ENCODE data around the gene NALCN. TPM values are rescaled to one million over a fixed set of nuclear protein-coding genes. Genes with fewer than 3 reads are reported as not detected.

The NALCN gene
- total RNA-seq, 6 experiments from 2014 or later: 0.09 to 0.81 (median 0.25) TPM

- no peak overlapping the region for H3K27ac ChIP-seq
Observed at GRCh38 chr13:101454767-101455166, 38.5 kb upstream of the NALCN start.

GRCh38 chr13:101453784-101454201 lies 37.5 kb upstream of the NALCN start:
- no peaks in the 10 kb centered on the region for H3K9me3 ChIP-seq
- peaks cover 0 to 4% of the 10 kb centered on the region in 2 donors for H3K27me3 ChIP-seq
- TF ChIP-seq POLR2A (IDR thresholded peaks at IDR 0.05): no peak
- TF ChIP-seq CTCF (IDR thresholded peaks at IDR 0.05): peak in 3 of 4 donors; percentile 26 to 33 (median 31)
- ATAC-seq (peak; percentile 59 to 79 (median 74)), DNase-seq (peak in 1 of 3 donors; percentile 22)
- H3K36me3 ChIP-seq: no peaks in the 10 kb centered on the region
- no peak overlapping the region for H3K27ac ChIP-seq
- H3K4me3 ChIP-seq: peak overlapping the region; percentile 32 to 42 (median 33)
- intact Hi-C loops (cut with DNase I): no loop called here
- 14% methylated on average over 6 of the region's 41 CpGs for WGBS (ENCODE audit: insufficient coverage, low coverage, low lambda C conversion rate, missing lambda C conversion rate)
- H3K4me1 ChIP-seq: peaks cover 0 to 4% (median 0%) of the 10 kb centered on the region in 4 donors

More at GRCh38 chr13:101454767-101455166, 38.5 kb upstream of the NALCN start:
- intact Hi-C loops (cut with DNase I): no loop called here
- TF ChIP-seq CTCF (IDR thresholded peaks at IDR 0.05): no peak
- TF ChIP-seq POLR2A (IDR thresholded peaks at IDR 0.05): no peak
- H3K9me3 ChIP-seq: no peaks in the 10 kb centered on the region
- H3K4me1 ChIP-seq: peaks cover 0 to 4% (median 0%) of the 10 kb centered on the region in 4 donors
- 57% methylated on average over 2 of the region's 2 CpGs for WGBS (ENCODE audit: insufficient coverage, low coverage, low lambda C conversion rate, missing lambda C conversion rate)
- no peak for ATAC-seq
- DNase-seq: no peak
- no peaks in the 10 kb centered on the region for H3K36me3 ChIP-seq
- no peak overlapping the region for H3K4me3 ChIP-seq
- peaks cover 0 to 4% of the 10 kb centered on the region in 2 donors for H3K27me3 ChIP-seq

- DNase-seq (no peak), ATAC-seq (peak; percentile 34 to 52 (median 42))
- Histone ChIP-seq H3K4me1 (peaks cover 0 to 4% (median 0%) of the 10 kb centered on the region in 4 donors), H3K27me3 (peaks cover 0 to 4% of the 10 kb centered on the region in 2 donors), H3K27ac (no peak within 1 kb of the TSS), H3K9me3 (no peaks in the 10 kb centered on the region), H3K36me3 (no peaks in the 10 kb centered on the region), H3K4me3 (peak within 1 kb of the TSS; percentile 32 to 42 (median 33))
- TF ChIP-seq POLR2A (IDR thresholded peaks at IDR 0.05) (no peak), CTCF (IDR thresholded peaks at IDR 0.05) (no peak)
- 62% methylated on average over 13 of the region's 18 CpGs for WGBS (ENCODE audit: insufficient coverage, low coverage, low lambda C conversion rate, missing lambda C conversion rate)
- intact Hi-C loops (cut with DNase I): no loop called here
Observed at GRCh38 chr13:101452519-101453485, 36.5 kb upstream of the NALCN start, which contains the start of gene ITGBL1. ITGBL1 (plus strand) TSS chr13:101452675; CDS start chr13:101452834, 159 bp downstream.

GRCh38 chr13:101451641-101452040 lies 35.3 kb upstream of the NALCN start:
- TF ChIP-seq CTCF (IDR thresholded peaks at IDR 0.05): no peak
- no peak for TF ChIP-seq POLR2A (IDR thresholded peaks at IDR 0.05)

More at GRCh38 chr13:101451641-101452040, 35.3 kb upstream of the NALCN start:
- no peak for DNase-seq
- Histone ChIP-seq H3K27ac (no peak overlapping the region), H3K4me3 (no peak overlapping the region), H3K27me3 (peaks cover 0 to 4% of the 10 kb centered on the region in 2 donors), H3K4me1 (peaks cover 0 to 4% (median 0%) of the 10 kb centered on the region in 4 donors), H3K36me3 (no peaks in the 10 kb centered on the region), H3K9me3 (no peaks in the 10 kb centered on the region)
- intact Hi-C loops (cut with DNase I): no loop called here
- no peak for ATAC-seq

Data from right lobe of liver (tissue), 6 donors.